Naive thymus-derived CD4-positive, alpha-beta T cell (primary cell): Measurements from ENCODE around the gene PDCD11. TPM values are rescaled to one million over a fixed set of nuclear protein-coding genes. Genes with fewer than 3 reads are reported as not detected.
"Not testable (repeated sequence)": the region's sequence is repeated elsewhere in the genome, so short reads cannot be mapped to it uniquely, and the experiment has no call there.

Source experiments
- ATAC-seq: fragments of 150-1000 bp; cut with Tn5 transposase; 2 replicates; pipeline ENCODE4 v1.10.0; 2021; ENCODE audit warnings: mild to moderate bottlenecking, moderate library complexity
- CTCF ChIA-PET: fragments of 350-600 bp; sonication (Branson Sonifier 250); formaldehyde crosslinking; loops from one replicate; lab custom pipeline; 2021; ENCODE audit warnings: antibody characterized with exemption; lab: Charles Lee
- POLR2A ChIA-PET: fragments of 350-600 bp; sonication (Branson Sonifier 250); formaldehyde crosslinking; loops from one replicate; lab custom pipeline; 2021; ENCODE audit warnings: antibody characterized with exemption, inconsistent platforms; lab: Charles Lee
- DNase-seq, 9 donors: peaks; one replicate each; pipeline versions ENCODE4 v3.0.0 to v3.0.0-alpha.2; 2020 to 2022; ENCODE audit warnings: mixed read lengths in 1 of 9
- H3K27ac ChIP-seq: one replicate; pipeline ENCODE4 v1.7.0; 2013; ENCODE audit warnings: mild to moderate bottlenecking, low read depth, low read length, moderate library complexity
- H3K27me3 ChIP-seq, 2 donors: one replicate each; pipeline ENCODE4 v1.7.0; 2013; ENCODE audit warnings: low read length in 2 of 2, mild to moderate bottlenecking in 2 of 2, moderate library complexity in 2 of 2; ENCODE audit not compliant: control insufficient read depth in 2 of 2, insufficient read depth in 2 of 2
- H3K36me3 ChIP-seq, 3 experiments: 1 replicate in 2 of 3; 2 replicates in 1 of 3; pipeline ENCODE4 v1.7.0; 2013; ENCODE audit warnings: low read length in 3 of 3, mild to moderate bottlenecking in 3 of 3, moderate library complexity in 1 of 3; ENCODE audit not compliant: insufficient read depth in 3 of 3, control insufficient read depth in 2 of 3
- H3K4me1 ChIP-seq, 2 donors: one replicate each; pipeline ENCODE4 v1.7.0; 2013; ENCODE audit warnings: low read length in 2 of 2, mild to moderate bottlenecking in 2 of 2, moderate library complexity in 1 of 2; ENCODE audit not compliant: control insufficient read depth in 2 of 2, insufficient read depth in 2 of 2
- H3K4me3 ChIP-seq: 2 replicates; pipeline ENCODE4 v1.7.0; 2013; ENCODE audit warnings: mild to moderate bottlenecking, low read length
- H3K9me3 ChIP-seq, 3 experiments: 1 replicate in 2 of 3; 2 replicates in 1 of 3; pipeline ENCODE4 v1.7.0; 2013; ENCODE audit warnings: low read length in 3 of 3; ENCODE audit not compliant: control insufficient read depth in 2 of 3
- H3K27ac Mint-ChIP-seq, 9 donors: one replicate each; pipeline ENCODE4 v1.8.0; 2020 to 2022; ENCODE audit warnings: mixed read lengths in 9 of 9, mild to moderate bottlenecking in 8 of 9, moderate library complexity in 5 of 9, inconsistent platforms in 2 of 9
- H3K27me3 Mint-ChIP-seq, 5 donors: one replicate each; pipeline ENCODE4 v1.8.0; 2021 to 2022; ENCODE audit warnings: mixed read lengths in 5 of 5, mild to moderate bottlenecking in 1 of 5
- H3K36me3 Mint-ChIP-seq, 5 donors: one replicate each; pipeline ENCODE4 v1.8.0; 2020 to 2022; ENCODE audit warnings: mixed read lengths in 5 of 5, mild to moderate bottlenecking in 3 of 5, inconsistent platforms in 1 of 5
- H3K4me1 Mint-ChIP-seq, 7 donors: one replicate each; pipeline ENCODE4 v1.8.0; 2020 to 2022; ENCODE audit warnings: mixed read lengths in 7 of 7, mild to moderate bottlenecking in 3 of 7, inconsistent platforms in 1 of 7
- H3K4me3 Mint-ChIP-seq, 10 donors: one replicate each; pipeline ENCODE4 v1.8.0; 2020 to 2022; ENCODE audit warnings: mild to moderate bottlenecking in 10 of 10, mixed read lengths in 10 of 10, moderate library complexity in 6 of 10, inconsistent platforms in 2 of 10
- H3K9me3 Mint-ChIP-seq, 11 donors: one replicate each; pipeline ENCODE4 v1.8.0; 2020 to 2022; ENCODE audit warnings: mixed read lengths in 11 of 11, mild to moderate bottlenecking in 4 of 11, inconsistent platforms in 1 of 11, moderate library complexity in 1 of 11
- intact Hi-C, 2 donors: fragments of 100-400 bp; cut with micrococcal nuclease; formaldehyde crosslinking; loops; one replicate each; pipeline ENCODE4 v1.15.1; 2023
- polyA plus RNA-seq, 2 donors: library from polyadenylated mRNA; unstranded; fragments of 300-500 nt; fragmentation: Illumina TruSeq; gene quantifications; one replicate each; pipeline ENCODE4 v1.2.3, GENCODE V29; 2021
- total RNA-seq, 6 experiments: library from RNA in 5 of 6; stranded (reverse) in 5 of 6; gene quantifications; 1 replicate in 5 of 6; 2 replicates in 1 of 6; pipeline ENCODE4 v1.2.3 and lab custom pipeline; 2021 to 2026

Gene PDCD11
- total RNA-seq (10 to 100 TPM; 28.8 to 56.3 (median 38.8) TPM), polyA plus RNA-seq (10 to 100 TPM in 1 of 2 donors, 1 to 10 TPM in 1; 7.5 to 15.9 TPM), total RNA-seq (lab: John Stamatoyannopoulos, UW) (98.1 reads per million, percentile 84 among the genes with 10 or more reads in this experiment)

DNA sequence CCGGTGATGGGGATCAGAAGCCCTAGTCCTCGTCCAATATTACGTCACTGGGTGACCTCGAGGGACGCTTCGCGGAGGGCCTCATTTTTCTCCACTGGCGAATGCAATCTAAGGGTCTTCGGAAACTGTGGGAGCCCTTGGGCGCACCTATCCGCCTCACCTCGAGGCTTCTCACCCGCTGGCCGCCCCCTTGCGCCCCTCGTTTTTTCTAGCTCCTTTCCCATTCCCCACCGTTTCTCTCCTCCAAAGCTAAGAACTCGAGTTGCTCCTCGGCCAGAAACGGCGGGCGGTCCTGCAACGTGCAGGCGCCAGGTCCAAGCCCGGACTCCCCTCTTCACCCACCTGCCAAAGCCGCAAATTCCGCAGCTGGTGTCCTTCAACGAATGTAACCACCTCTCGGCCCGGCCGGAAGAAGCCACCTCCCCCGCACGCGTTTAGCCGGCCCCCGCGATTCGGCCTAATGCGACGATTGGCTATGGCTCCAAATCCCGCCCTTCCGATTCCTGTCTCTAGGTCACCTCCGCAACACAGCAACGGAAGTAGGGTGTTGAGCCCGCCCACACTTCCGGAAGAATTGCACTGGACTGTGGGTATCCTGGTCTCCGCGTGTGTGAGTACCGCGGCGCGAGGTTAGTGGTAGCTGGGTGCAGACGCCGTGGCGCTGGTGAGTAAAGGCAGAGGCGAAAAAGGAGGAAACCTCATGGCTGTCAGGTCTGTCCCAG, at the start of gene PDCD11, which contains the start of gene ATP5MK:
Gene PDCD11 (plus strand): TSS at position 560 of the 722 bp plus-strand sequence. CDS start 1,801 bp downstream, outside the sequence.
Gene ATP5MK (minus strand): TSS at position 409 of the 722 bp plus-strand sequence. CDS start 4,018 bp downstream, outside the sequence.
- H3K9me3 ChIP-seq = no peaks in the 10 kb centered on the region
- POLR2A ChIA-PET = interaction anchor here (0.5 to 3.5 kb wide), 8 partner anchors 9 to 801 kb away, joined by 3 to 24 read pairs (median 3); partner anchors contain the start of genes CNNM2 and TAF5
- ATAC-seq = peak; percentile 100
- Mint-ChIP-seq H3K27me3 (no peaks in the 10 kb centered on the region), H3K36me3 (peaks cover 0 to 22% (median 9%) of the 10 kb centered on the region in 5 donors), H3K9me3 (no peaks in the 10 kb centered on the region), H3K4me3 (peak within 1 kb of the TSS; percentile 91 to 99 (median 99)), H3K27ac (peak within 1 kb of the TSS; percentile 89 to 97 (median 96)), H3K4me1 (peaks cover 42 to 68% (median 62%) of the 10 kb centered on the region in 7 donors)
- CTCF ChIA-PET = interaction anchor here (0.6 kb wide), 1 partner anchor 751 kb away, joined by 7 read pairs; no protein-coding TSS in a partner anchor
- H3K4me3 ChIP-seq = peak within 1 kb of the TSS; percentile 91
- DNase-seq = peak; percentile 75 to 93 (median 91)
- intact Hi-C loops = loop anchor here (1.0 to 10.0 kb wide), 6 partner anchors 28 to 894 kb away; partner anchors contain the start of genes CNNM2 (in 2 of the 2), PCGF6 (in 2 of the 2), ACTR1A (in 1 of the 2) and BORCS7 (in 1 of the 2)
- H3K36me3 ChIP-seq = peaks cover 6 to 43% (median 14%) of the 10 kb centered on the region in 3 experiments
- H3K27me3 ChIP-seq = no peaks in the 10 kb centered on the region
- H3K4me1 ChIP-seq = peaks cover 25 to 33% of the 10 kb centered on the region in 2 donors
- H3K27ac ChIP-seq = peak within 1 kb of the TSS; percentile 87

DNA sequence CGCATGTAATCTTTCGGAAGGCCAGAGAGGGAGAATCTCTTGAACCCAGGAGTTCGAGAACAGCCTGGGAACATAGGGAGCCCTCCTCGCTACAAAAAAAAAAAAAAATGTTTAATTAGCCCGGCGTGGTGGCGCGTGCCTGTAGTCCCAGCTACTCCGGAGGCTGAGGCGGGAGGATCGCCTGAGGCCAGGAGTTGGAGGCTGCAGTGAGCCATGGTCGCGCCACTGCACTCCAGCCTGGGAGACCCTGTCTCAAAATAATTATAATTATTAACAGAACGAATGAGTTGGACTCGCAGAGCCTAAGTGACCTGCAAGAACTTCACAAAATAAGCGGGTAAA, 46.3 kb upstream of the PDCD11 start:
- ATAC-seq = no peak
- CTCF ChIA-PET = no interaction called here
- peak overlapping the region in 4 of 9 donors; percentile 14 to 81 (median 55) for H3K27ac Mint-ChIP-seq

DNA sequence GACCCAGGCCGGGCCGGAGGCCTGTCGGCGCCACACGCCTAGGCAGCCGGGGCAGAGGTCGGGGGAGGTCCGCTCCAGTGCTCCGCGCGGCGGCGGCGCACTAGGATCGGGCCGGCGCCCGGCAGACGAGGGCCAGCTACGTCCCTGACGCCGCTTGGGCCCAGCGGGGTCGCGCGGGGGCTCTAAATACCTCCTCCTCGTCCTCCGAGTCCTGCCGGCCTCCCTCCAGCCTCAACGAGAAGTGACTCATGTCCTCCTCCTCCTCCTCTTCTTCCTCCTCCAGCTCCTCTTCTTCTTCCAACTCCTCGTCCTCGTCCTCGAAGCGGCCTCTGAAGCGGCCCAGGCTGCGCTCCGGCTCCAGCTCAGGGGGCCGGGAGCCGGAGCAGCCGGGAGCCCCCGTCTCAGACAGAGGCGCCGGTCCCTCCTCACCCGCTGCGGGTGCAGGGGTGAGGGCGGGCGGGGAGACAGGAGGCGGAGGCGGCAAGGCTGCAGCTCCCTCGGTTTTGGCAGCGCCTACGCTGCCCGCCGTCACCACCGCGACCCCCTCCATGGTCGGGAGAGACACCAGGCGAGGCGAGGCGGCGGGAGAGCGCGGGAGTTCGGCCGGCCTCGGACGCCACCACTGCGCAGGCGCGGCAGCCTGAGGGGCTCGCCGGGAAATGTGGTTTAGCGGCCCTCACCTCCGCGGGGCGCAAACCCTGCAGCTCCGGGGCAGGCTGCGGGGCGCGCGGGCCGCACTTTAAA, 45.7 kb upstream of the PDCD11 start, which contains the start of gene PCGF6:
Gene PCGF6 (minus strand): TSS at position 624 of the 744 bp plus-strand sequence. CDS start 74 bp downstream, at position 550.
- ChIA-PET CTCF (interaction anchor here (0.9 kb wide), 1 partner anchor 17 kb away, joined by 3 read pairs; no protein-coding TSS in a partner anchor), POLR2A (interaction anchor here (0.6 to 2.3 kb wide), 6 partner anchors 11 to 1657 kb away, joined by 3 to 24 read pairs (median 4); partner anchors contain the start of gene TAF5)
- Histone ChIP-seq H3K36me3 (peaks cover 0 to 9% (median 0%) of the 10 kb centered on the region in 3 experiments), H3K27me3 (no peaks in the 10 kb centered on the region), H3K4me1 (peaks cover 6 to 11% of the 10 kb centered on the region in 2 donors), H3K27ac (peak within 1 kb of the TSS; percentile 80), H3K9me3 (no peaks in the 10 kb centered on the region), H3K4me3 (peak within 1 kb of the TSS; percentile 79)
- H3K27ac Mint-ChIP-seq = peak within 1 kb of the TSS; percentile 69 to 94 (median 86)
- H3K9me3 Mint-ChIP-seq = no peaks in the 10 kb centered on the region
- ATAC-seq (peak; percentile 88), DNase-seq (peak; percentile 42 to 85 (median 70))
- peak within 1 kb of the TSS; percentile 83 to 95 (median 91) for H3K4me3 Mint-ChIP-seq
- intact Hi-C loops = loop anchor here (1.0 to 5.0 kb wide), 4 partner anchors 17 to 496 kb away; partner anchors contain the start of genes ATP5MK (in 2 of the 2), PDCD11 (in 2 of the 2), TAF5 (in 2 of the 2) and BORCS7 (in 1 of the 2)
- no peaks in the 10 kb centered on the region for H3K27me3 Mint-ChIP-seq
- H3K36me3 Mint-ChIP-seq = peaks cover 0 to 4% (median 0%) of the 10 kb centered on the region in 5 donors
- peaks cover 0 to 14% (median 9%) of the 10 kb centered on the region in 7 donors for H3K4me1 Mint-ChIP-seq

More for the DNA sequence above, 46.3 kb upstream of the PDCD11 start:
- Mint-ChIP-seq H3K36me3 (peaks cover 0 to 4% (median 1%) of the 10 kb centered on the region in 5 donors), H3K9me3 (no peaks in the 10 kb centered on the region), H3K4me1 (peaks cover 0 to 14% (median 9%) of the 10 kb centered on the region in 7 donors), H3K27me3 (no peaks in the 10 kb centered on the region), H3K4me3 (peak overlapping the region; percentile 83 to 95 (median 91))
- peak overlapping the region; percentile 80 for H3K27ac ChIP-seq
- POLR2A ChIA-PET = interaction anchor here (0.6 to 2.3 kb wide), 3 partner anchors 15 to 1656 kb away, joined by 3 to 24 read pairs (median 3); partner anchors contain the start of gene TAF5
- peak overlapping the region; percentile 79 for H3K4me3 ChIP-seq
- intact Hi-C loops = loop anchor here in 1 of 2 donors (5.0 kb wide), 1 partner anchor 433 kb away; the partner anchor contains the start of gene CNNM2
- peaks cover 0 to 14% (median 0%) of the 10 kb centered on the region in 3 experiments for H3K36me3 ChIP-seq
- no peaks in the 10 kb centered on the region for H3K27me3 ChIP-seq
- DNase-seq = no peak
- H3K9me3 ChIP-seq = no peaks in the 10 kb centered on the region
- peaks cover 6 to 11% of the 10 kb centered on the region in 2 donors for H3K4me1 ChIP-seq

DNA sequence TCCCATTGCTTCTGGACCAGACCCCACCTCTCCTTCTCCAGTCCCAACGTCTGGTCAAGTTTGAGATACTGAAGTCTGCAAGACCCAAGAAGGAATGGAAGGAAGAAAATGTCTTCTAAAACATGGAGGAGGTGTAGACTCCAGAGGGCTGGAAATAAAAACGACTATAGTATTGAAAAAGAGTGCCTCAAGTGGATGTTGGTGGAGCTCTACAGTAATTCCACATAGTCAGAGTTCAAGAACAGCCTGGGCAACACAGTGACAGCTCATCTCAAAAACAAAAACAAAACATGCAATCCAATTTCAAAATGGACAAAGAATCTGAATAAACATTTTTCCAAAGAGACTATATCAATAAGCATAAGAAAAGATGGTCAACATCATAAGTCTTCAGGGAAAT, 43.1 kb upstream of the PDCD11 start:
- H3K27me3 ChIP-seq = no peaks in the 10 kb centered on the region
- no peak overlapping the region for H3K4me3 ChIP-seq
- peaks cover 0 to 14% (median 9%) of the 10 kb centered on the region in 7 donors for H3K4me1 Mint-ChIP-seq
- intact Hi-C loops = loop anchor here in 1 of 2 donors (5.0 kb wide), 1 partner anchor 436 kb away; the partner anchor contains the start of gene CNNM2
- no peaks in the 10 kb centered on the region for H3K9me3 Mint-ChIP-seq
- DNase-seq (no peak), ATAC-seq (no peak)
- no peak overlapping the region for H3K27ac ChIP-seq
- peaks cover 0 to 9% (median 0%) of the 10 kb centered on the region in 3 experiments for H3K36me3 ChIP-seq
- no peak overlapping the region for H3K27ac Mint-ChIP-seq
- peaks cover 0 to 4% (median 0%) of the 10 kb centered on the region in 5 donors for H3K36me3 Mint-ChIP-seq
- CTCF ChIA-PET = interaction anchor here (1.0 kb wide), 1 partner anchor 12 kb away, joined by 5 read pairs; no protein-coding TSS in a partner anchor
- POLR2A ChIA-PET = no interaction called here
- H3K4me1 ChIP-seq = peaks cover 6 to 11% of the 10 kb centered on the region in 2 donors
- no peaks in the 10 kb centered on the region for H3K9me3 ChIP-seq
- H3K4me3 Mint-ChIP-seq = no peak overlapping the region
- H3K27me3 Mint-ChIP-seq = no peaks in the 10 kb centered on the region

DNA sequence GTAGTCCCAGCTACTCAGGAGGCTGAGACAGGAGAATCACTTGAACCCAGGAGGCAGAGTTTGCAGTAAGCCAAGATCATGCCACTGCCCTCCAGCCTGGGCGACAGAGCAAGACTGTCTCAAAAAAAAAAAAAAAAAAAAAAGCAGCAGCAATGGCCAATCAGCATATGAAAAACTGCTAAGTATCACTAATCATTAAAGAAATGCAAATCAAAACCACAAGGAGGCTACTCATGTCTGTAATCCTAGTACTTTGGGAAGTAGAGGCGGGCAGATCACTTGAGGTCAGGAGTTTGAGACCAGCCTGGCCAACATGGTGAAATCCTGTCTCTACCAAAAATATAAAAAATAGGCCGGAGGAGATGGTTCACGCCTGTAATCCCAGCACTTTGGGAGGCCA, 41.9 kb upstream of the PDCD11 start:
- H3K27ac ChIP-seq, H3K27me3 Mint-ChIP-seq, CTCF ChIA-PET, H3K27me3 ChIP-seq, H3K9me3 ChIP-seq, POLR2A ChIA-PET, H3K36me3 ChIP-seq, H3K4me3 ChIP-seq, H3K9me3 Mint-ChIP-seq, H3K4me3 Mint-ChIP-seq, H3K36me3 Mint-ChIP-seq, DNase-seq, H3K27ac Mint-ChIP-seq, H3K4me1 Mint-ChIP-seq, ATAC-seq: not testable (repeated sequence)
- peaks cover 6 to 11% of the 10 kb centered on the region in 2 donors for H3K4me1 ChIP-seq
- intact Hi-C loops = loop anchor here in 1 of 2 donors (5.0 kb wide), 1 partner anchor 437 kb away; the partner anchor contains the start of gene CNNM2
